IPS-NIHi11 (cell line): ENCODE results near the gene MAPT.
A peak's percentile ranks its signal among the peaks of the same experiment; 100 is the strongest.

Experiments
- DNase-seq: peaks from one replicate; pipeline ENCODE4 v3.0.0; 2012; ENCODE audit warnings: mixed read lengths, low spot score

The MAPT gene

GRCh38 chr17:46028981-46029565 lies 134.7 kb downstream of the MAPT start:
- no peak for DNase-seq

GRCh38 chr17:46029627-46030026 lies 135.3 kb downstream of the MAPT start:
- no peak for DNase-seq

GRCh38 chr17:46030752-46031151 lies 136.4 kb downstream of the MAPT start:
- DNase-seq: no peak

- DNase-seq: no peak
These were observed 137.1 kb downstream of the MAPT start for GRCh38 chr17:46031440-46031839.

GRCh38 chr17:46031920-46032319 lies 137.6 kb downstream of the MAPT start:
- DNase-seq: no peak

- DNase-seq: no peak
These were observed 138.6 kb downstream of the MAPT start for GRCh38 chr17:46032909-46033308.

- no peak for DNase-seq
These were observed 139.0 kb downstream of the MAPT start for GRCh38 chr17:46033392-46033791.

GRCh38 chr17:46035112-46035818 lies 140.9 kb downstream of the MAPT start:
- no peak for DNase-seq

GRCh38 chr17:46036491-46036890 lies 142.1 kb downstream of the MAPT start:
- no peak for DNase-seq

GRCh38 chr17:46037722-46038255 lies 143.4 kb downstream of the MAPT start:
- DNase-seq: no peak

- DNase-seq: no peak
These were observed 144.1 kb downstream of the MAPT start for GRCh38 chr17:46038414-46038813.

GRCh38 chr17:46038937-46039336 lies 144.6 kb downstream of the MAPT start:
- DNase-seq: no peak

- DNase-seq: no peak
These were observed 145.3 kb downstream of the MAPT start for GRCh38 chr17:46039592-46040186.

GRCh38 chr17:46042246-46042645 lies 147.9 kb downstream of the MAPT start:
- no peak for DNase-seq

GRCh38 chr17:46042925-46043324 lies 148.6 kb downstream of the MAPT start:
- no peak for DNase-seq

GRCh38 chr17:46043606-46044005 lies 149.3 kb downstream of the MAPT start:
- no peak for DNase-seq

- peak; percentile 78 for DNase-seq
These were observed 150.1 kb downstream of the MAPT start for GRCh38 chr17:46044286-46044928.

GRCh38 chr17:46044989-46045388 lies 150.6 kb downstream of the MAPT start:
- DNase-seq: no peak

- DNase-seq: no peak
These were observed 151.3 kb downstream of the MAPT start for GRCh38 chr17:46045639-46046038.

- DNase-seq: no peak
These were observed 152.6 kb downstream of the MAPT start for GRCh38 chr17:46046957-46047356.

- no peak for DNase-seq
These were observed 153.0 kb downstream of the MAPT start for GRCh38 chr17:46047398-46047797.

GRCh38 chr17:46047856-46048255 lies 153.5 kb downstream of the MAPT start:
- no peak for DNase-seq

GRCh38 chr17:46049656-46050055 lies 155.3 kb downstream of the MAPT start:
- no peak for DNase-seq
